Trophoblast cell (in vitro differentiated cells and primary cell): Measurements from ENCODE around the gene DHRSX.

Experiments used
- DNase-seq, 2 donors: peaks; one replicate each; pipeline ENCODE4 v3.0.0-alpha.2; 2016
- H2AFZ ChIP-seq: 2 replicates; pipeline ENCODE4 v1.6.1; 2013; ENCODE audit warnings: low read length, moderate library complexity, mild to moderate bottlenecking; ENCODE audit not compliant: insufficient read depth, poor library complexity
- H2AK5ac ChIP-seq: 2 replicates; pipeline ENCODE4 v1.6.1; 2013; ENCODE audit warnings: mild to moderate bottlenecking, low read length
- H2BK120ac ChIP-seq: 2 replicates; pipeline ENCODE4 v1.6.1; 2013; ENCODE audit warnings: low read length, mild to moderate bottlenecking, moderate library complexity; ENCODE audit not compliant: insufficient read depth, poor library complexity
- H2BK12ac ChIP-seq: 2 replicates; pipeline ENCODE4 v1.6.1; 2013; ENCODE audit warnings: mild to moderate bottlenecking, low read length, moderate library complexity
- H2BK5ac ChIP-seq: 2 replicates; pipeline ENCODE4 v1.6.1; 2013; ENCODE audit warnings: low read length, low read depth, moderate library complexity, mild to moderate bottlenecking; ENCODE audit not compliant: poor library complexity
- H3K14ac ChIP-seq: 2 replicates; pipeline ENCODE4 v1.6.1; 2013; ENCODE audit warnings: mild to moderate bottlenecking, low read length
- H3K18ac ChIP-seq: 2 replicates; pipeline ENCODE4 v1.6.1; 2013; ENCODE audit warnings: mild to moderate bottlenecking, low read length
- H3K23ac ChIP-seq: 2 replicates; pipeline ENCODE4 v1.6.1; 2013; ENCODE audit warnings: low read length
- H3K27ac ChIP-seq: 2 replicates; pipeline ENCODE4 v1.5.1; 2013; ENCODE audit warnings: low read depth, mild to moderate bottlenecking, inconsistent platforms, low read length, moderate library complexity
- H3K27me3 ChIP-seq: 2 replicates; pipeline ENCODE4 v1.6.1; 2013; ENCODE audit warnings: inconsistent platforms, mild to moderate bottlenecking, low read length, moderate library complexity; ENCODE audit not compliant: insufficient read depth
- H3K36me3 ChIP-seq, 2 experiments: 1 replicate in 1 of 2; 2 replicates in 1 of 2; pipeline ENCODE4 v1.6.1; 2013; ENCODE audit warnings: low read length in 2 of 2, mild to moderate bottlenecking in 2 of 2, moderate library complexity in 1 of 2; ENCODE audit not compliant: insufficient read depth in 2 of 2, control insufficient read depth in 1 of 2
- H3K4ac ChIP-seq: 2 replicates; pipeline ENCODE4 v1.6.1; 2013; ENCODE audit warnings: low read depth, mild to moderate bottlenecking, low read length, moderate library complexity
- H3K4me1 ChIP-seq, 2 experiments: 1 replicate in 1 of 2; 2 replicates in 1 of 2; pipeline ENCODE4 v1.6.1; 2013; ENCODE audit warnings: low read length in 2 of 2, mild to moderate bottlenecking in 2 of 2, moderate library complexity in 1 of 2; ENCODE audit not compliant: insufficient read depth in 2 of 2, control insufficient read depth in 1 of 2
- H3K4me2 ChIP-seq: 2 replicates; pipeline ENCODE4 v1.6.1; 2013; ENCODE audit warnings: inconsistent platforms, mild to moderate bottlenecking, low read length, moderate library complexity
- H3K4me3 ChIP-seq: 2 replicates; pipeline ENCODE4 v1.5.1; 2013; ENCODE audit warnings: mild to moderate bottlenecking, low read depth, low read length, inconsistent platforms
- H3K79me1 ChIP-seq: one replicate; pipeline ENCODE4 v1.6.1; 2013; ENCODE audit warnings: low read length
- H3K79me2 ChIP-seq: 2 replicates; pipeline ENCODE4 v1.6.1; 2013; ENCODE audit warnings: low read length, mild to moderate bottlenecking; ENCODE audit not compliant: control insufficient read depth, insufficient read depth, poor library complexity
- H3K9ac ChIP-seq: 2 replicates; pipeline ENCODE4 v1.6.1; 2013; ENCODE audit warnings: mild to moderate bottlenecking, low read length
- H3K9me3 ChIP-seq: 2 replicates; pipeline ENCODE4 v1.6.1; 2013; ENCODE audit warnings: low read depth, mild to moderate bottlenecking, control low read depth, inconsistent platforms, low read length; ENCODE audit not compliant: insufficient read depth
- H4K12ac ChIP-seq: 2 replicates; pipeline ENCODE4 v1.6.1; 2013; ENCODE audit warnings: low read depth, mild to moderate bottlenecking, low read length, moderate library complexity
- H4K8ac ChIP-seq: 2 replicates; pipeline ENCODE4 v1.6.1; 2013; ENCODE audit warnings: low read depth, mild to moderate bottlenecking, low read length, moderate library complexity
- H4K91ac ChIP-seq: one replicate; pipeline ENCODE4 v1.6.1; 2013; ENCODE audit warnings: low read depth, mild to moderate bottlenecking, low read length, moderate library complexity
- WGBS: extraction: QIAGEN DNeasy Blood & Tissue Kit; methylation state at CpG from one replicate; pipeline ENCODE4 v1.1.7; 2013; ENCODE audit warnings: missing lambda C conversion rate; ENCODE audit not compliant: insufficient read length, insufficient coverage; ENCODE audit errors: extremely low coverage; 5-methylcytosine and 5-hydroxymethylcytosine counted together

DHRSX gene

DNA sequence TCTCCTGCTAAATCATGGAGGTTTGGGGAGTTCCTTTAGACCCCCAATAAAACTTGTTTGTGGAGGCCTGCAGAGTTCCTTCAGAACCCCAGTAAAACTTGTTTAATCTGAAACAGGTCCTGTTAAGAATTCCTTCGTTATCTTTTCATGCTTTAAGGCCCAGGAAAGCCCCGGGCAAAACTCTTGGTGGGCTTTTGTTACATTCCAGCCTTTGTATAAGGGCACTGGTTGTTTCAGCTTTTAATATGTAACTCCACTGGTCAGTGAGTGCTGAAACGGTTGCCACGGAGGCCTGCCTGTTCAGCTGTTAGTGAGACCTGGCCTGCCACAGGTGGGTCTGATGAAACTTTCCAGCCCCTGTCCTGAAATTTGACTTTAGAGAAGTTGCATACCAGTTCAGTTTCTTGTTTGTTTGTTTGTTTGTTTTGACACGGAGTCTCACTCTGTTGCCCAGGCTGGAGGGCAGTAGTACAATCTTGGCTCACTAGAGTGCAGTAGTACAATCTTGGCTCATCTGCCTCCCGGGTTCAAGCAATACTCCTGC lies 12.4 kb upstream of the DHRSX start:
- no peak overlapping the region for H4K91ac ChIP-seq
- H3K4me3 ChIP-seq, result no peak overlapping the region
- H3K23ac ChIP-seq, result no peak overlapping the region
- no peaks in the 10 kb centered on the region for H3K79me1 ChIP-seq
- H3K4me2 ChIP-seq, result no peak overlapping the region
- H3K9me3 ChIP-seq, result no peaks in the 10 kb centered on the region
- H3K14ac ChIP-seq, result no peak overlapping the region
- H2BK12ac ChIP-seq, result no peak overlapping the region
- H3K36me3 ChIP-seq, result no peaks in the 10 kb centered on the region
- H3K9ac ChIP-seq, result no peak overlapping the region
- no peak overlapping the region for H3K18ac ChIP-seq
- H3K27ac ChIP-seq, result peak overlapping the region; percentile 49
- no peak overlapping the region for H3K4ac ChIP-seq
- H4K8ac ChIP-seq, result no peak overlapping the region
- no peak overlapping the region for H4K12ac ChIP-seq
- peaks cover 3 to 6% of the 10 kb centered on the region in 2 experiments for H3K4me1 ChIP-seq
- no peak overlapping the region for H2AK5ac ChIP-seq
- no peaks in the 10 kb centered on the region for H3K79me2 ChIP-seq
- H2BK5ac ChIP-seq, result no peak overlapping the region
- WGBS, result no CpG with 5 or more reads among the region's 6 CpGs
- H2AFZ ChIP-seq, result no peak overlapping the region
- peak; percentile 95 to 97 for DNase-seq
- no peak overlapping the region for H2BK120ac ChIP-seq
- H3K27me3 ChIP-seq, result no peaks in the 10 kb centered on the region

DNA sequence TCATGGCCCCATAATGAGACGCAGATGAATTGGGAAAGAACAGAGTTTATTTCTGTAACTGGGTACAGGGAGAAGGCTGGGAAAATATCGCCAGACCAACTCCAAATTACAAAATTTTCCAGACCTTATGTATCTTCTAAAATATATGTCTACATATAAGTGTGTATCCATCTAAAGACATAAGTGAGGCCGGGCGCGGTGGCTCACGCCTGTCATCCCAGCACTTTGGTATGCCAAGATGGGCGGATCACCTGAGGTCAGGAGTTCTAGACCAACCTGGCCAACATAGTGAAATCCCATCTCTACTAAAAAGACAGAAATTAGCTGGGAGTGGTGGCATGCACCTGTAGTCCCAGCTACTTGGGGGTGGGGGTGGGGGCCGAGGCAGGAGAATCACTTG lies 11.7 kb upstream of the DHRSX start:
- Histone ChIP-seq H3K79me1 (no peaks in the 10 kb centered on the region), H3K9ac (no peak overlapping the region), H4K91ac (no peak overlapping the region), H3K23ac (no peak overlapping the region), H2BK12ac (no peak overlapping the region), H2BK120ac (no peak overlapping the region), H3K27ac (peak overlapping the region; percentile 21), H4K8ac (no peak overlapping the region), H3K36me3 (no peaks in the 10 kb centered on the region), H3K9me3 (no peaks in the 10 kb centered on the region), H4K12ac (no peak overlapping the region), H3K4me1 (peaks cover 5 to 6% of the 10 kb centered on the region in 2 experiments), H3K4me2 (no peak overlapping the region), H2AK5ac (no peak overlapping the region), H3K4ac (no peak overlapping the region), H3K14ac (no peak overlapping the region), H3K27me3 (no peaks in the 10 kb centered on the region), H3K79me2 (no peaks in the 10 kb centered on the region), H3K18ac (no peak overlapping the region), H3K4me3 (no peak overlapping the region), H2AFZ (no peak overlapping the region), H2BK5ac (no peak overlapping the region)
- peak in 1 of 2 donors; percentile 40 for DNase-seq
- no CpG with 5 or more reads among the region's 8 CpGs for WGBS

DNA sequence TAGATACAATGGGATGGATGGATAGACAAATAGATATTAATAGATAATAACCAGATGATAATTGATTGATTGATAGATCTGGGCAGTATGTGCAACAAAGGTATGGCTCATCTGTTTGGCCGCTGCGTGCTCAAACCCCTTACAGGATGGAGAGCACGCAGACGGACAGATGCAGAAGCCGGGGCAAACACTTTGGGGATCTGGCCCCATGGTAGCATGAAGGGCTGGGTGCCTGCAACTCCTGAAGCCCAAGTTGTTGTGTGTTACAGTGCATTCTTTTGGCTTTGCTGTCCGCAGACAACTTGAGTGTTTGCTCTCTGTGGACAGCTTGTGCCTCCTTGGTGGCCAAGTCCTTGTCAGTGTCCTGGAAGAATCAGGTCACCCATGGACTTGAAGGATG lies 10.6 kb upstream of the DHRSX start:
- H2BK120ac ChIP-seq, result no peak overlapping the region
- no peak overlapping the region for H4K12ac ChIP-seq
- no peaks in the 10 kb centered on the region for H3K9me3 ChIP-seq
- no peak overlapping the region for H2BK12ac ChIP-seq
- no peak overlapping the region for H3K14ac ChIP-seq
- H3K4me1 ChIP-seq, result peaks cover 5 to 6% of the 10 kb centered on the region in 2 experiments
- no CpG with 5 or more reads among the region's 6 CpGs for WGBS
- H2AK5ac ChIP-seq, result no peak overlapping the region
- H3K79me2 ChIP-seq, result no peaks in the 10 kb centered on the region
- H3K4me3 ChIP-seq, result no peak overlapping the region
- no peak overlapping the region for H2BK5ac ChIP-seq
- DNase-seq, result no peak
- H3K4me2 ChIP-seq, result no peak overlapping the region
- no peak overlapping the region for H3K4ac ChIP-seq
- H3K9ac ChIP-seq, result no peak overlapping the region
- H3K18ac ChIP-seq, result no peak overlapping the region
- H4K91ac ChIP-seq, result no peak overlapping the region
- no peak overlapping the region for H2AFZ ChIP-seq
- no peaks in the 10 kb centered on the region for H3K36me3 ChIP-seq
- H3K23ac ChIP-seq, result no peak overlapping the region
- H4K8ac ChIP-seq, result no peak overlapping the region
- H3K27ac ChIP-seq, result no peak overlapping the region
- no peaks in the 10 kb centered on the region for H3K27me3 ChIP-seq
- no peaks in the 10 kb centered on the region for H3K79me1 ChIP-seq

DNA sequence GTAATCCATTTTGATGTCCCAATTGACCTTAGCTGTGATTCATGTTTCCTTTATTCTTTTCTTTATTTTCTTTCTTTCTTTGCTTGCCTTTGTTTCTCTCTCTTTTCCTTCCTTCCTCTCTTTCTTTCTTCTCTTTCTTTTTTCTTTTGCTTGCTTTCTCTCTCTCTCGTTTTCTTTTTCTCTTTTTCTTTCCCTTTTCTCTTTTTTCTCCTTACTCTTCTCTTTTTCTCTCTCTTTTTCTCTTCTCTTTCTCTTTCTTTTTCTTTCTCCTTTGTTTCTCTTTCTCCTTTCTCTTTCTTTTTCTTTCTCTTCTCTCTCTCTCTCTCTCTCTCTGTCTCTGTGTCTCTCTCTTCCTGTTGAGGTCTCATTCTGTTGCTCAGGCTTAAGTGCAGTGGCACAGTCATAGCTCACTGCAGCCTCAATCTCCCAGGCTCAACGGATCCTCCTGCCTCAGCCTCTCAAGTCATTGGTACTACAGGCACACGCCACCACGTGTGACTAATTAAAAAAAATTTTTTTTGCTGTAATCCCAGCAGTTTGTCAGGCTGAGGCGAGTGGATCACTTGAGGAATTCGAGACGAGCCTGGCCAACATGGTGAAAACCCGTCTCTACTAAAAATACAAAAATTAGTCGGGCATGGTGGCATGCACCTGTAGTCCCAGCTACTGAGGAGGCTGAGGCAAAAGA lies 8.0 kb upstream of the DHRSX start:
- Histone ChIP-seq H3K36me3 (no peaks in the 10 kb centered on the region), H2AFZ (no peak overlapping the region), H4K8ac (no peak overlapping the region), H2BK5ac (no peak overlapping the region), H3K79me2 (no peaks in the 10 kb centered on the region), H3K4ac (no peak overlapping the region), H4K12ac (no peak overlapping the region), H3K79me1 (no peaks in the 10 kb centered on the region), H3K9me3 (no peaks in the 10 kb centered on the region), H2BK120ac (no peak overlapping the region), H3K14ac (no peak overlapping the region), H4K91ac (no peak overlapping the region), H3K18ac (no peak overlapping the region), H3K4me3 (no peak overlapping the region), H2BK12ac (no peak overlapping the region), H3K4me2 (no peak overlapping the region), H3K9ac (no peak overlapping the region), H3K23ac (no peak overlapping the region), H3K27ac (no peak overlapping the region), H2AK5ac (no peak overlapping the region), H3K4me1 (peaks cover 3 to 5% of the 10 kb centered on the region in 2 experiments), H3K27me3 (no peaks in the 10 kb centered on the region)
- peak; percentile 63 to 80 for DNase-seq
- no CpG with 5 or more reads among the region's 9 CpGs for WGBS
